K562 (cell line): Measurements from ENCODE around the gene PASD1.
A peak's percentile ranks its signal among the peaks of the same experiment; 100 is the strongest.

Source experiments
- JUN ChIP-seq, 2 experiments: sonication (generic) in 1 of 2; formaldehyde crosslinking in 1 of 2; IDR thresholded peaks; 2 replicates each; pipeline versions ENCODE4 v1.6.1 to v1.8.0; 2012 to 2022; ENCODE audit warnings: borderline replicate concordance in 2 of 2, mild to moderate bottlenecking in 2 of 2, improper control_type of control experiment in 1 of 2, low read depth in 1 of 2, low read length in 1 of 2, missing genetic modification reagents in 1 of 2
- TF ChIP-seq, protein P1 (sequence below), 2 experiments: fragments of 450-650 bp; formaldehyde crosslinking in 1 of 2; IDR thresholded peaks; 2 replicates each; pipeline versions ENCODE4 v1.4.0 to v1.6.1; 2014 to 2020; ENCODE audit warnings: mild to moderate bottlenecking in 2 of 2, borderline replicate concordance in 1 of 2, low read depth in 1 of 2
- TF ChIP-seq, protein P2 (sequence below), 3 experiments: IDR thresholded peaks in 2 of 3; conservative IDR thresholded peaks in 1 of 3; 2 replicates each; pipeline ENCODE4 v1.5.1; 2011 to 2012; ENCODE audit warnings: low read length in 3 of 3, mild to moderate bottlenecking in 3 of 3, control low read depth in 2 of 3, improper control_type of control experiment in 1 of 3, inconsistent platforms in 1 of 3, low read depth in 1 of 3, mixed read lengths in 1 of 3, moderate library complexity in 1 of 3; ENCODE audit not compliant: insufficient read depth in 2 of 3

DNA sequence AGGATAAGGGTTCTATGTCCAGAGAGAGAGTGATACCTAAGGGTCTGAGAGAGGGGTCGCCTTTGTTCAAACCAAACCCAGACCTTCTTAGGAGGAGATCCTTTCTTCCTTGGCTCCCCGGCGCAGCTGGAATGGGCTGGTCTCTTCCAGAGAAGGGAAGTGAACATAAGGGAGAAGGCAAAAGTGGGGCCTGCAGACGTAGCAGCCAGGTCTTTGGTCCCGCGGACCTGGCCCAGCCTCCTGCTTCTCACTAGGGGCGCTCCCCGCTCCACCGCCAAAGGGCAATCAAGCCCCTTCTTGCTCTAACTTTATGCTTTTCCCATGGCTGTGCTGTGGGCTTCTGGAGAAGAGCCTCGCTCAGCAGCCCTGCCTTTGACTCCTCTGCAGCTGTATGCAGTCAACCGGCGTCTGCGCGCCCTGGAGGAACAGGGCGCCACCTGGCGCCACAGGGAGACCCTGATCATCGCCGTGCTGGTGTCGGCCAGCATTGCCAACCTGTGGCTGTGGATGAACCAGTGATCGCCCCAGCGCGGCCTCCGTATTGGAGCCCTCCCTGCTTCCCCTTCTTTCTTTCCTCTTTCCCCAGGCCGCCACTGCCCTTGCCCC lies 158.9 kb downstream of the PASD1 start:
- TF ChIP-seq, protein P1, sequence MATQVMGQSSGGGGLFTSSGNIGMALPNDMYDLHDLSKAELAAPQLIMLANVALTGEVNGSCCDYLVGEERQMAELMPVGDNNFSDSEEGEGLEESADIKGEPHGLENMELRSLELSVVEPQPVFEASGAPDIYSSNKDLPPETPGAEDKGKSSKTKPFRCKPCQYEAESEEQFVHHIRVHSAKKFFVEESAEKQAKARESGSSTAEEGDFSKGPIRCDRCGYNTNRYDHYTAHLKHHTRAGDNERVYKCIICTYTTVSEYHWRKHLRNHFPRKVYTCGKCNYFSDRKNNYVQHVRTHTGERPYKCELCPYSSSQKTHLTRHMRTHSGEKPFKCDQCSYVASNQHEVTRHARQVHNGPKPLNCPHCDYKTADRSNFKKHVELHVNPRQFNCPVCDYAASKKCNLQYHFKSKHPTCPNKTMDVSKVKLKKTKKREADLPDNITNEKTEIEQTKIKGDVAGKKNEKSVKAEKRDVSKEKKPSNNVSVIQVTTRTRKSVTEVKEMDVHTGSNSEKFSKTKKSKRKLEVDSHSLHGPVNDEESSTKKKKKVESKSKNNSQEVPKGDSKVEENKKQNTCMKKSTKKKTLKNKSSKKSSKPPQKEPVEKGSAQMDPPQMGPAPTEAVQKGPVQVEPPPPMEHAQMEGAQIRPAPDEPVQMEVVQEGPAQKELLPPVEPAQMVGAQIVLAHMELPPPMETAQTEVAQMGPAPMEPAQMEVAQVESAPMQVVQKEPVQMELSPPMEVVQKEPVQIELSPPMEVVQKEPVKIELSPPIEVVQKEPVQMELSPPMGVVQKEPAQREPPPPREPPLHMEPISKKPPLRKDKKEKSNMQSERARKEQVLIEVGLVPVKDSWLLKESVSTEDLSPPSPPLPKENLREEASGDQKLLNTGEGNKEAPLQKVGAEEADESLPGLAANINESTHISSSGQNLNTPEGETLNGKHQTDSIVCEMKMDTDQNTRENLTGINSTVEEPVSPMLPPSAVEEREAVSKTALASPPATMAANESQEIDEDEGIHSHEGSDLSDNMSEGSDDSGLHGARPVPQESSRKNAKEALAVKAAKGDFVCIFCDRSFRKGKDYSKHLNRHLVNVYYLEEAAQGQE (IDR thresholded peaks at IDR 0.05; ENCODE audit: borderline replicate concordance): peak; percentile 36; the same call in 1 of the 2 replicates
- TF ChIP-seq, protein P1 (CRISPR knock-in tag; IDR thresholded peaks at IDR 0.05; ENCODE audit: low read depth): no peak
- TF ChIP-seq JUN (IDR thresholded peaks at IDR 0.05; ENCODE audit: borderline replicate concordance, low read depth, low read length): no peak
- TF ChIP-seq JUN (CRISPR knock-in tag; IDR thresholded peaks at IDR 0.05; ENCODE audit: borderline replicate concordance): no peak
- TF ChIP-seq, protein P2, sequence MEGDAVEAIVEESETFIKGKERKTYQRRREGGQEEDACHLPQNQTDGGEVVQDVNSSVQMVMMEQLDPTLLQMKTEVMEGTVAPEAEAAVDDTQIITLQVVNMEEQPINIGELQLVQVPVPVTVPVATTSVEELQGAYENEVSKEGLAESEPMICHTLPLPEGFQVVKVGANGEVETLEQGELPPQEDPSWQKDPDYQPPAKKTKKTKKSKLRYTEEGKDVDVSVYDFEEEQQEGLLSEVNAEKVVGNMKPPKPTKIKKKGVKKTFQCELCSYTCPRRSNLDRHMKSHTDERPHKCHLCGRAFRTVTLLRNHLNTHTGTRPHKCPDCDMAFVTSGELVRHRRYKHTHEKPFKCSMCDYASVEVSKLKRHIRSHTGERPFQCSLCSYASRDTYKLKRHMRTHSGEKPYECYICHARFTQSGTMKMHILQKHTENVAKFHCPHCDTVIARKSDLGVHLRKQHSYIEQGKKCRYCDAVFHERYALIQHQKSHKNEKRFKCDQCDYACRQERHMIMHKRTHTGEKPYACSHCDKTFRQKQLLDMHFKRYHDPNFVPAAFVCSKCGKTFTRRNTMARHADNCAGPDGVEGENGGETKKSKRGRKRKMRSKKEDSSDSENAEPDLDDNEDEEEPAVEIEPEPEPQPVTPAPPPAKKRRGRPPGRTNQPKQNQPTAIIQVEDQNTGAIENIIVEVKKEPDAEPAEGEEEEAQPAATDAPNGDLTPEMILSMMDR (IDR thresholded peaks at IDR 0.05 in 2 of 3, conservative IDR thresholded peaks at IDR 0.05 in 1 of 3; ENCODE audit: insufficient read depth in 2 of 3, low read depth in 1 of 3, low read length in 3 of 3): peak; percentile 74 to 81 (median 74)
